Suppressor macrophage treated with lipopolysaccharide for 1 hour (primary cell): Measurements from ENCODE around the gene LRFN2.

Experiments used
- DNase-seq, 3 donors: peaks; one replicate each; pipeline ENCODE4 v3.0.0-alpha.2; 2020 to 2022

Gene LRFN2

GRCh38 chr6:40585651-40586269, 1.4 kb downstream of the LRFN2 start:
- DNase-seq: no peak

DNA sequence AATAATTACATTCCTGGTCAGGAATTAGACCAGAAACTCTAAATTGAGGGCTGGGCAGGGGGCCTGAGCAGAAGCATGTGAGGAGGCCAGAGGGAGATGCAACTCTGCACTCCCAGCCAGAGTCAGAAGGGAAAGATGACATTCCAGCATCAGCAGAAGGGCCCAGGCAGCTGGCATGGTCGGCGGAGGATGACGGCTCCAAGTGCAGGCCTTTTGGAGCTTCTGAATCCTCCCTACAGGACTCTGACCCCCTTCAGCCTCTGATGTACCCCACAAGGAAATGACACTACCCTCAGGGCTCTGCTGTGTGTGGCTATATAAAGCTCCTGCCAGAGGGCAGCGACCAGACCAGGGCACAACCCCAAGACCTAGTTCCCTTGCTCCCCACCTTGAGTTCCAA, 1.9 kb downstream of the LRFN2 start:
- no peak for DNase-seq

GRCh38 chr6:40584741-40585140, 2.4 kb downstream of the LRFN2 start:
- no peak for DNase-seq

DNA sequence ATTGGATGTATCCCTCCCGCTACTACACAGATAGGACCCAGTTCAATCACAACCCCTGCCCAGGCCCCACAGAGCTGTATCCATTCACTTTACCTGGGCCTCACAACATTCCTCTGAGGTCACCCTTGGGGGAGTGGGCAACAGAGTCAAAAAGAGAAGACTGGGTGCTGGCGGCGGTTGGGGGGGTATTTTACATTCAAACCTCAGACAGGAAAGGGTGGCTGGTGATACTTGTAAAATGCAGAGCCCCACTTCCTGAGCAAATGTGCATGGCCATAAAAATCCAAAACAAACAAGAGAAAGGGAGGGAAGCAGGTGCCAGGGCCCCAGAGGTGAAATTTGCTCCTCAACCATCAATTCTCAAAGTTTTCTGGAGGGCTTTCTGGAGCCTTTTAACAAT, 3.5 kb downstream of the LRFN2 start:
- DNase-seq: no peak

- DNase-seq: peak in 1 of 3 donors; percentile 6
Measured at GRCh38 chr6:40582892-40583291, 4.3 kb downstream of the LRFN2 start.

DNA sequence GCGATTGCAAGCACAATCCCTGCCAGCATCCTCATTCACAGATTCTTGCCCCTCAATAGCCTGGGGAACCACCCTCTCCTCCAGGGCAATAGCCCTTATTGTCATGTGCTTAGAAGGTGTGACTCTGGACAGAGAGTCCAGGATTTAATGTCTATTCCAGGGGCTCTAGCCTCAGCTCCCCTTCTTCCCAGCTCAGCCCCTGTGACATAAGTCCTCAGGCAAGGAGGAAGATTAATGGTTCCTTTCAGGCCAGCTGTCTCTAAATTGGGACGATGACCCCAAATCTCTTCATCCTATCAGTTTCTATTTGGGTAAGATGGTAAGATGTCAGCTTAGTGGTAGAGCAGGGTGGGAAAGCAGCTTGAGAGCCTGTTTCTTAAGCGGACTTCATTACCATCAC, 8.1 kb downstream of the LRFN2 start:
- no peak for DNase-seq

- DNase-seq: no peak
Measured at GRCh38 chr6:40577672-40578071, 9.5 kb downstream of the LRFN2 start.

GRCh38 chr6:40573221-40573620, 13.9 kb downstream of the LRFN2 start:
- no peak for DNase-seq

DNA sequence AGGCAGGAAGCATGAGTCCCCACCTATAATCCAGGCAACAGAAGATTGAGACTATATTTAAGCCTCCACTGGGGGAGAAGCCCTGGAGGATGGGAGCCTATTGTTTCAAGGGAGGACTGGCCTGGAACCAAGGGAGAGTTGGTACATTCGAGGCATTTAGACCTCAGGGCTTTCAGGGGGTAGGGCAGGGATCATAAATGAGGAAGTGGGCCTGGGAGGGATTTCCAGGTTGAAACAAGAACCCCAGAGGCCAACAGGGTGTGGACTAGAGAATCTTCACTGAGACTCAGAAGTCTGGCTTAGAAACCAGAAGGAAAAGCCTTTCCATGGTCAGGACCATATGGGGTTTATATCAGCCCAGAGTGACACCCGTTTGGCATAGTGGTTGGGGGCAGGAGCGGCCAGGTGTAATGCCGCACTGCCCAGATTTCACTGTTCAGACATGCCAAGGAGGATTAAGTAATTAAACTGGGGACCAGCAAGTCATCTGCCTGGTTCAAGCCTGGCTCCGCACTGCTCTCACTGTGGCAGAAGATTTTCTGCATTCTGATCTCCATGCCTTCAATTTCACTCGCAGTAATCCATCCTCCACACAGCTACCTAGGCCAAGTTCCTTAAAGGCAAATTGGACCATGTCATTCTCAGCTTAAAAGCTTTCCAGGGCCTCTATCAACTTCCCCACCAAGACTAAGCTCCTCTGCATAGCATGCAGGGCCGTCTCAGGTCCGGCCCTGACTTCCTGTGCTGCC, 17.8 kb downstream of the LRFN2 start:
- DNase-seq: no peak

DNA sequence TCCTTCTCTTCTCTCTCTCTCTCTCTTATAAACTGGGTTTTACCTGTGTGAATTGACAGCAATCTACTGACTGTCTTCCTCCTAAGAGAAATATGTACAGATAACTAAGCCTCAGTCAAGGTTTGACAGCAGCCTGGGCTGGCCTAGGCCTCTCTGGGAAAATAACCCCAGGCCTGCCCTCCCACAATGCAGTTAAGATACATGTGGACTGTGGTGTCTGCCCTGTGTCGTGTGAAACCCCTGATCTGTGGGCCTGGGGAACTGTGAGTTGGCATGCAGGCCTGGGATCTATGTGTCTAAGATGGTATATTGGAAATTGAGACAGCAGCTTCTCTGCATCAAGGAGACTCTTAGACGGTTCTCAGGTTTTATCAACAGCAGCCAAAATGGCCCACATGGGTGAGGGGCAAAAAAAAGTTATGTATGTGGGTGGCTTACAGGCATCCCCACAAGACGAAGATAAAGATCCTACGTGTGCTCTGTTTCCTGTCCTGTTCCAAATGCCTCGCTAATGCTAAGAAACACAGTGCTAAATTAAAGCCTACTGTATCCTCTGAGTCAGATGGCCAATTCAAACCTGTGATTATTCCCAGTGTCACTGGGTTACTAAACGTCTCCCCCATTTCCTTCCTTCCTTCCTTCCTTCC, 19.0 kb downstream of the LRFN2 start:
- no peak for DNase-seq

- DNase-seq: no peak
Measured at GRCh38 chr6:40563111-40563510, 24.1 kb downstream of the LRFN2 start.

- no peak for DNase-seq
Measured at GRCh38 chr6:40559056-40559455, 28.1 kb downstream of the LRFN2 start.

DNA sequence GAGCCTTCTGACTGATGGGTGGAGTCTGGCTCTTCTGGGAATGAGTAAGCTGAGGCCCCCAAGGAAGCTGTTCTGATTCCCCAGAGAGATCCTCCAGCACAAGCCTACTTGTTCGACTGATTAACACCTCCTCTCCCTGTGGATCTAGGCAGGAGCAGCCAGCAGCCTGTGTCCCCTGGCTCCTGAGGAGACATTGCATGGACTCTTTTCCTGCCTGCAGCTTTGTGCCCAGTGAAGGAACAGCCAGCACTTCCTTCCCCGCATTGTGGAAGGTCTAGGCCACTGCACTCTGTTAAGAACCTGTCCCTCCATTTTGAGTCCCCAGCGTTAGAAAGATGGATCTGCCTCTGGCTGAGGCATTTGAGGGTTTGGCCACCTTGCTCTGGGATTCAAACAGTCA, 29.1 kb downstream of the LRFN2 start:
- DNase-seq: no peak

- DNase-seq: no peak
Measured at GRCh38 chr6:40556881-40557280, 30.3 kb downstream of the LRFN2 start.

DNA sequence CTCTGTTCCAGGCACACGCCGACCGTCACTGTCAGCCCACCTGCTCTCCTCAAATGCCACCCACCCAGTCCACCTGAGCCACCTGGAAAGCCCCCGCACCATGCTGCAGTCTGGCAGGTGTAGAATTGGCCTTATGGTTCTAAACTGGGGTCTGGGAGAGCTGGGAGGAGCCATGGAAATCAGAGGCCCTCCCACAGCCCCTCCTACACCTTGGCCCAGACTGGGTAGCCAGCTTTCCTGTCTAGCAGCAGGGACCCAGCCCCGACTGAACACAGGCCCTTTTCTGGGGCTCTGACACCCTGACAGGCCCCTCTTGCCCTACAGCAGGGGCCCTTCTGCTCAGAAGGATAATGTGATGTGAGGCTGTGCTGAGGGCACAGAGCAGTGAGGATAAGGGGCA, 31.1 kb downstream of the LRFN2 start:
- no peak for DNase-seq

GRCh38 chr6:40555092-40555491, 32.1 kb downstream of the LRFN2 start:
- DNase-seq: no peak

DNA sequence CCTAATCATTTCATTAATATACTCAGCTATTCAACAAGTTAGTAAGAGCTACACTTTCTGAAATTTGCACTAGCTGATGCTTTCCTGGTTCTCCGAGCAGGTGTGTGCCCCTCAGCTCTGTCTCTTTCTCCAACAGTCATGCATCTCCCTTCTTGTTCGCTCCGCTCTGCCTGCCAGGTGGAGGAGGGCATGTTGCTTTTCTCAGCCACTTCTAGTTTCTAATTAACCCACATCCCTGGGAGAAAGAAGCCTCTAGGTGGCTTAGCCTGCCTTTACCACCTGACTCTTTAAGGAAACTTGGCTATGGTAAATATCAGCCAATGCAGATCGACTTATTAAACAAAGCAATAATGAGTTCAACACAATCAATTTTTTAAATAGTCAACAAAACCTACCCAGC, 34.2 kb downstream of the LRFN2 start:
- no peak for DNase-seq

- no peak for DNase-seq
Measured at GRCh38 chr6:40551966-40552505, 35.1 kb downstream of the LRFN2 start.

DNA sequence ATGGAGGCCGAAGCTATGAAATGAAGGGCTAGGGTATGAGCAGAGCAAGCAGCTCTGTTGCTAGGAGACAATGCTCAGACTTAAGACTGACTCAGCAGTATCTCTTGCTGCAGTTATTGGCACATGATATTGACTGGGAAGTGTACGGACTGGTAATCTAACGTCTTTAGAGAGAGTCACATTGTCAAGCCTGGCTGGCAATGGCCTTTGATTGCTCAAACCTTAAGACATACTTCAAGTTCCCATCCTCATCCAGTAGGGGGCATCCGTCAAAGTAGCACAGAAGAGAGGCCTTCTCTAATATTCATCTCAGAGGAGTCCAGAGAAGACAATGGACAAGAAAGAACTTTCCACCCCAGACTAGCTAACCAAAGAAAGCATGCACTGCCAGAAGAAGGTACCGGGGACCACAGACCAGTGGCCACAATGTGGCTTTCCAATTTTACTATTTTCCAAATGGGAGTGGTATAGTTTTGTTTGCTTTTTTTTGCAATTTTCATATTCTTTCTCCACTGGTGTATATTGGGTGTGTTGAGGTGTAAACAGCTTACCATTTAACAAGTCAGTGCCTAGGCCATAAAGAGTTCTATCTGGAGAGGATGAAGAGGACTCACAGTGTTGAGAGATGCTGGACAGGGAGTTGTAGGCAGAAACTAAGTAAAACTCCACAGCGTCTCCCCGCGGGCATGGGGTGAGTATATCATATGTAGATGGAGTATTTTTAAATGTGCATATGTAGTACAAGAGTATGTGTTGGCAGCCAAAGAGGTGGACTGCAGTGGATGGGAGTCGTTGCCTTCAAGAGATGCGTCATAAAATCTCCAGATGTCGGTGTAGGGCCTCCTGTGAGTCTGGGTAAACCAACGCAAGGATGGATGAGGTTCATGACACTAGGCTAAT, 36.7 kb downstream of the LRFN2 start:
- peak; percentile 65 to 79 (median 76) for DNase-seq

GRCh38 chr6:40545954-40546353, 41.2 kb downstream of the LRFN2 start:
- no peak for DNase-seq

DNA sequence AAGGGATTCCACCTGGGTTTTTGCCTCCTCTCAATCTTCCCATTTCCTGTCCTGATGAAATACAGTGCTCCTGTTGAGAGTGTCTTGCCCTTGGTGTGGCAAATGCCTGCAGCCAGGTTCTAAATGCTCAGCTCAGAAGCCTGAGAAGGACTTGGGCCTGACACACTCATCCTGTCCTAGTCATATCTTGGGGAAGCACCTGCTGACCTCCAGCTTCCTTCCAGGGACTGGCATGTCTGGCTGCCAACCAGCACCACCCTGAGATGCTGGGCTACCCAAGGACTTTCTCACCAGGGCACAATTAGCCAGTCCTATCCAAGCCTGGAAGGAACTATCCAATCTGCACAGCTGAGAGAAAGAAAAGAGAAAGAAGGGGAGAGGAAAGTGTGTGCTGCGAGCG, 43.4 kb downstream of the LRFN2 start:
- DNase-seq: peak in 2 of 3 donors; percentile 4

- no peak for DNase-seq
Measured at GRCh38 chr6:40543146-40543545, 44.0 kb downstream of the LRFN2 start.

GRCh38 chr6:40542175-40542764, 44.9 kb downstream of the LRFN2 start:
- DNase-seq: no peak
